Measurements from ENCODE around the gene KIAA1217. TPM values are rescaled to one million over a fixed set of nuclear protein-coding genes. Genes with fewer than 3 reads are reported as not detected.

Gene KIAA1217
- not detected in 2 replicates for total RNA-seq (2014; rRNA removed; shearing (Covaris generic); ENCODE audit: low replicate concordance)

DNA sequence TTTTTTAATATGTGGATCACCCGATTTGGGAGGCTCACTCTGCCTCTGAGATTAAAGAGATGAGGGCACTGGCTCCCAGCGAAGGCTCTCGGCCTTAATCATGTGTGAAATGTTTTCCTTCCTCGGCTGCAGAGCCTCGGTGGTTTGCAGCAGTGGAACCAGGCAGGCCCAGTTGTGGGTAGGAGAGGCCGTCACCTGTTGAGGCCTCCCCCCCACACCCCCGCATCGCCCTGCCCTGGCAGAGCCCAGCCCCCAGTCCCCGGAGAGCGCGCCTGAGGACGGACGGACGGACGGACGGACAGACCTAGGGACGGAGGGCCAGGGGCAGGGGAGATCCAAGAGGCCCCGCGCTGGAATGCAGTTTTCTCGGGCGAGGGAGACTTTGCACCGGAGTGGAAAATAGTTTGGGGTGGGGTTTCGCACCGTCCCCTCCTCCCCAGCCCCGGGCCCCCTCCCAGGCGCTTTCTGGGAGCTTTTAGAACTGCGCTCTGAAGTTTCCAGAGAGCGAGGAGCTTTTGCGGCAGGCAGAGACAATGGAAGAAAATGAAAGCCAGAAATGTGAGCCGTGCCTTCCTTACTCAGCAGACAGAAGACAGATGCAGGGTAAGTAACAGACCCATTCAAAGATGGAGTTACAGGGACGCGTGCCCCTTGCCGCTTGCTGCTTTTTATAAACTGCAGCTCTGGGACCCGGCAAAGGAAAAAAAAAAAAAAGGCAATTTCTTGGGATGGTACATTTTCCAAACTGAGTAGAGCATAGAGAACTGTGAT lies at the start of gene KIAA1217:
Gene KIAA1217, plus strand, starts transcription at position 478 of the 771 bp plus-strand sequence. Its CDS starts 56 bp downstream, at position 534.
- Histone ChIP-seq H3K9ac (ENCODE audit: low read length) (no peak within 1 kb of the TSS), H3K79me2 (ENCODE audit: low read length) (no peaks in the 10 kb centered on the region), H3K4me1 (ENCODE audit: low read length) (no peaks in the 10 kb centered on the region), H3K36me3 (ENCODE audit: insufficient read depth, low read length) (no peaks in the 10 kb centered on the region), H2AFZ (ENCODE audit: low read length) (no peak within 1 kb of the TSS), H3K27me3 (ENCODE audit: low read length) (no peaks in the 10 kb centered on the region), H3K9me3 (ENCODE audit: low read length) (no peaks in the 10 kb centered on the region), H3K9me2 (replicated peaks; ENCODE audit: insufficient read depth, low read length) (no peaks in the 10 kb centered on the region), H4K20me1 (ENCODE audit: insufficient read depth, low read depth, low read length) (no peaks in the 10 kb centered on the region), H3K4me2 (ENCODE audit: low read depth, low read length, poor library complexity, severe bottlenecking) (peak within 1 kb of the TSS; percentile 19), H3K27ac (ENCODE audit: low read length) (no peak within 1 kb of the TSS), H3K4me3 (ENCODE audit: low read length) (no peak within 1 kb of the TSS)
- DNase-seq: no peak

- Histone ChIP-seq H3K27me3 (ENCODE audit: low read length) (no peaks in the 10 kb centered on the region), H3K9me2 (replicated peaks; ENCODE audit: insufficient read depth, low read length) (no peaks in the 10 kb centered on the region), H3K4me3 (ENCODE audit: low read length) (no peak overlapping the region)
Measured at GRCh38 chr10:24162206-24162985, 46.5 kb upstream of the KIAA1217 start.

DNA sequence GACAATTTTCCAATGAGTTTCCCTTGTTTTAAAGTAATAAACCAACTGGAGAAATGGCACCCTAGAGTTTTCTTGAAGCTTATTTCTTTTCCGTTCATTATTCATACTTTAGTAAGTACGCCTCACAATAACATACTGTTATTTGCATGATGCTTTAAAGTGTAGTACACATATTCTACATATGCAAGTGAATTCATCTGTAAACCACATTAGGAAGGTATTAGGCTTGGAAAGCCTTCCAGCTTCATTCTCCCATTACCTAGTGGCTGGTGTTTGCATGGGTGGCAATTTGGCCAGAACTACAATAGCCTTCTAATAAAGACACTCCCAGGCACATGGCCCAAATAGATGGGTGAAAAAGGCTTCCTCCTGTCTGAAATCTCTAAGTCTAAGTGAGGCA lies 45.5 kb upstream of the KIAA1217 start:
- no peaks in the 10 kb centered on the region for H3K36me3 ChIP-seq (ENCODE audit: insufficient read depth, low read length)
- H3K9ac ChIP-seq (ENCODE audit: low read length): no peak overlapping the region
- DNase-seq: no peak
- no peak overlapping the region for H3K4me3 ChIP-seq (ENCODE audit: low read length)
- H3K4me1 ChIP-seq (ENCODE audit: low read length): no peaks in the 10 kb centered on the region
- H3K79me2 ChIP-seq (ENCODE audit: low read length): no peaks in the 10 kb centered on the region
- H4K20me1 ChIP-seq (ENCODE audit: insufficient read depth, low read depth, low read length): no peaks in the 10 kb centered on the region
- peaks cover 22% of the 10 kb centered on the region for H3K9me3 ChIP-seq (ENCODE audit: low read length)
- H3K27me3 ChIP-seq (ENCODE audit: low read length): no peaks in the 10 kb centered on the region
- no peak overlapping the region for H3K4me2 ChIP-seq (ENCODE audit: low read depth, low read length, poor library complexity, severe bottlenecking)
- no peak overlapping the region for H2AFZ ChIP-seq (ENCODE audit: low read length)
- no peak overlapping the region for H3K27ac ChIP-seq (ENCODE audit: low read length)
- H3K9me2 ChIP-seq (replicated peaks; ENCODE audit: insufficient read depth, low read length): no peaks in the 10 kb centered on the region

More at GRCh38 chr10:24162206-24162985, 46.5 kb upstream of the KIAA1217 start:
- Histone ChIP-seq H3K4me1 (ENCODE audit: low read length) (no peaks in the 10 kb centered on the region), H3K9me3 (ENCODE audit: low read length) (peaks cover 23% of the 10 kb centered on the region), H2AFZ (ENCODE audit: low read length) (no peak overlapping the region), H3K9ac (ENCODE audit: low read length) (no peak overlapping the region), H3K27ac (ENCODE audit: low read length) (no peak overlapping the region), H4K20me1 (ENCODE audit: insufficient read depth, low read depth, low read length) (no peaks in the 10 kb centered on the region), H3K36me3 (ENCODE audit: insufficient read depth, low read length) (no peaks in the 10 kb centered on the region), H3K79me2 (ENCODE audit: low read length) (no peaks in the 10 kb centered on the region), H3K4me2 (ENCODE audit: low read depth, low read length, poor library complexity, severe bottlenecking) (no peak overlapping the region)
- DNase-seq: no peak

DNA sequence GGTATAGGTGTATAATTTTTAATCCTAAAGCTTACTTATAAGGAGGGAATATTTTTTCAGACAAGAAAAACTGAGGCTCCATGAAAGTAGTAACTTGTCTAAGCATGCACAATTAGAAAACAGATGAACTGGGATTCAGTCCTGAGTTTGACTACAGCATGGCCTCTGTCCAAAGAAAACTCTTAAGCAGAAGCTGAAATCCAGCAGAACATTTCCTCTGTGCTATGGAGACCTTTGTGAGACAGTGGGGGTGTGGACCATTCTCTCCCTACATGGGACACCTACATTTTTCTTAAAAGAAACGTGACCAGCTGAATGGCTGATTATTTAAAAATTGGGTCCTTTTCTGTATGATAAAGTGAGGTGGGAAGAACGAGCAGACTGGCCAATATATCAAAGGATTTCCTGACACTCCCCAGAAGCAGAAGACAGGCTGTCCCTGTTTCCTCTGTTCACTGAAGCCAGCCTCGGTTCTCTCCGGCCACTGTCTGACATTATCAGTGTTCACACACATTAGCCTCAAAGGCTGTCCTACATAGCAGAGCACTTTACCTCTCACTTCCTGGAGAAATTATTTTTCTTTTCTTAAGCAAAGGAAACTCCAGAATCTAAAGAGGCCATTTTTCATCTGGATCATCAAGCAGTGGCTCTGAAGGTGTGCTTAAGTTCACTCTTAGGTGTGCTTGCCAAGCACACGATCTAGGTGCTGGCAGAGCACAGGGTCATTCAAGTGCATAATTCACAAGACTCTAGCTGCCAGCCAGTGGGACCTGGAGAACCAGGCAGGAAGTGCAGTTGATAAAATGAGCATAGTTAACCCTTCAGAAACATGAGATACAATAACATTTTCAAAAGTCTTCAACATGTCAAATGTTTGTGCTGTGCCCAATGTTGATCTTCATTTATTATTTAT lies 40.4 kb upstream of the KIAA1217 start:
- H3K4me1 ChIP-seq (ENCODE audit: low read length): no peaks in the 10 kb centered on the region
- H2AFZ ChIP-seq (ENCODE audit: low read length): no peak overlapping the region
- H3K4me3 ChIP-seq (ENCODE audit: low read length): no peak overlapping the region
- peaks cover 33% of the 10 kb centered on the region for H3K9me3 ChIP-seq (ENCODE audit: low read length)
- H3K27me3 ChIP-seq (ENCODE audit: low read length): no peaks in the 10 kb centered on the region
- no peak for DNase-seq
- H3K36me3 ChIP-seq (ENCODE audit: insufficient read depth, low read length): no peaks in the 10 kb centered on the region
- no peaks in the 10 kb centered on the region for H4K20me1 ChIP-seq (ENCODE audit: insufficient read depth, low read depth, low read length)
- no peaks in the 10 kb centered on the region for H3K79me2 ChIP-seq (ENCODE audit: low read length)
- H3K4me2 ChIP-seq (ENCODE audit: low read depth, low read length, poor library complexity, severe bottlenecking): no peak overlapping the region
- no peak overlapping the region for H3K27ac ChIP-seq (ENCODE audit: low read length)
- H3K9me2 ChIP-seq (replicated peaks; ENCODE audit: insufficient read depth, low read length): no peaks in the 10 kb centered on the region
- H3K9ac ChIP-seq (ENCODE audit: low read length): no peak overlapping the region

- Histone ChIP-seq H3K27ac (ENCODE audit: low read length) (no peak overlapping the region), H4K20me1 (ENCODE audit: insufficient read depth, low read depth, low read length) (no peaks in the 10 kb centered on the region), H3K36me3 (ENCODE audit: insufficient read depth, low read length) (no peaks in the 10 kb centered on the region), H3K9me3 (ENCODE audit: low read length) (peaks cover 29% of the 10 kb centered on the region), H2AFZ (ENCODE audit: low read length) (no peak overlapping the region), H3K27me3 (ENCODE audit: low read length) (no peaks in the 10 kb centered on the region), H3K79me2 (ENCODE audit: low read length) (no peaks in the 10 kb centered on the region), H3K9me2 (replicated peaks; ENCODE audit: insufficient read depth, low read length) (no peaks in the 10 kb centered on the region), H3K4me3 (ENCODE audit: low read length) (no peak overlapping the region), H3K4me2 (ENCODE audit: low read depth, low read length, poor library complexity, severe bottlenecking) (no peak overlapping the region), H3K9ac (ENCODE audit: low read length) (no peak overlapping the region), H3K4me1 (ENCODE audit: low read length) (no peaks in the 10 kb centered on the region)
- DNase-seq: no peak
Measured at GRCh38 chr10:24170199-24170598, 38.7 kb upstream of the KIAA1217 start.

DNA sequence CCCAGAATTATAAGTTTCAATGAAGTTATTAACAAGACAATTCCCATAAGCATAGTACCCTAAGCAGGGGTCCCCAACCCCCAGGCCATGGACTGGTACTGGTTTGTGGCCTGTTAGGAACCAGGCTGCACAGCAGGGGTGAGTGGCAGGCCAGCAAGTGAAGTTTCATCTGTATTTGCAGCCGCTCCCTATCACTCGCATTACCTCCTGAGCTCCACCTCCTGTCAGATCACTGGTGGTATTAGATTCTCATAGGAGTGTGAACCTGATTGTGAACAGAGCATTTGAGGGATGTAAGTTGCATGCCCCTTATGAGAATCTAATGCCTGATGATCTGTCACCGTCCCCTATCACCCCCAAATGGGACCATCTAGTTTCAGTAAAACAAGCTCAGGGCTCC lies 36.0 kb upstream of the KIAA1217 start:
- H3K9me2 ChIP-seq (replicated peaks; ENCODE audit: insufficient read depth, low read length): no peaks in the 10 kb centered on the region
- no peak overlapping the region for H3K27ac ChIP-seq (ENCODE audit: low read length)
- no peak overlapping the region for H3K4me3 ChIP-seq (ENCODE audit: low read length)
- H2AFZ ChIP-seq (ENCODE audit: low read length): no peak overlapping the region
- H3K4me1 ChIP-seq (ENCODE audit: low read length): no peaks in the 10 kb centered on the region
- peaks cover 28% of the 10 kb centered on the region for H3K9me3 ChIP-seq (ENCODE audit: low read length)
- no peak overlapping the region for H3K9ac ChIP-seq (ENCODE audit: low read length)
- DNase-seq: no peak
- no peaks in the 10 kb centered on the region for H3K36me3 ChIP-seq (ENCODE audit: insufficient read depth, low read length)
- no peaks in the 10 kb centered on the region for H4K20me1 ChIP-seq (ENCODE audit: insufficient read depth, low read depth, low read length)
- H3K79me2 ChIP-seq (ENCODE audit: low read length): no peaks in the 10 kb centered on the region
- no peaks in the 10 kb centered on the region for H3K27me3 ChIP-seq (ENCODE audit: low read length)
- no peak overlapping the region for H3K4me2 ChIP-seq (ENCODE audit: low read depth, low read length, poor library complexity, severe bottlenecking)

DNA sequence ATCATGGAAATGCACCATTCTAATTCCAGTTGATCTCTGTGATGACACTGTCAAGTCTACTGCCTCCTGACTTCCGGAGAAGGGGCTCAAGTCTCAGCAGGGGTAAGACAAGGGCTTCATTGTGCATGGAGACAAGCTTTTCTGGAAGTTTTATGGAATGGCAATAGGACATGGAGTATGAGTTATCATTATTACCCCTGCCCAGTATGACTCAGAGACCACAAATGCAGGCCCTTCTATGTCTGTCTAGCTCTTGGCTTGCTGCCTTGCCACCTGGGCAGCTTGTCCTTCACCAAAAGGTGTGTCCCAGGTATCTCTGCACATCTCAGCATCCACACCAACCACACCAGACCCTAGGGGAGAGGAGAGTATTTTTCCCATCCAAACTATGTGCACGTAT lies 34.9 kb upstream of the KIAA1217 start:
- Histone ChIP-seq H3K9ac (ENCODE audit: low read length) (no peak overlapping the region), H3K27ac (ENCODE audit: low read length) (no peak overlapping the region), H3K36me3 (ENCODE audit: insufficient read depth, low read length) (no peaks in the 10 kb centered on the region), H3K4me3 (ENCODE audit: low read length) (no peak overlapping the region), H3K4me1 (ENCODE audit: low read length) (no peaks in the 10 kb centered on the region), H4K20me1 (ENCODE audit: insufficient read depth, low read depth, low read length) (no peaks in the 10 kb centered on the region), H3K4me2 (ENCODE audit: low read depth, low read length, poor library complexity, severe bottlenecking) (no peak overlapping the region), H3K79me2 (ENCODE audit: low read length) (no peaks in the 10 kb centered on the region), H3K9me2 (replicated peaks; ENCODE audit: insufficient read depth, low read length) (no peaks in the 10 kb centered on the region), H2AFZ (ENCODE audit: low read length) (no peak overlapping the region), H3K9me3 (ENCODE audit: low read length) (peaks cover 34% of the 10 kb centered on the region), H3K27me3 (ENCODE audit: low read length) (no peaks in the 10 kb centered on the region)
- DNase-seq: no peak
